Breast epithelium (tissue), 3 donors: ENCODE data around the gene PCP4L1.

Source experiments
- POLR2A ChIP-seq: fragments of 450-650 bp; IDR thresholded peaks from one replicate; pipeline ENCODE4 v1.6.1; 2016; ENCODE audit warnings: antibody characterized with exemption, mild to moderate bottlenecking, moderate library complexity
- POLR2AphosphoS5 ChIP-seq, 3 donors: sonication (generic); formaldehyde crosslinking; IDR thresholded peaks; one replicate each; pipeline ENCODE4 v1.6.1; 2017; ENCODE audit warnings: antibody characterized with exemption in 3 of 3
- TF ChIP-seq, protein P1 (sequence below), 3 donors: fragments of 450-650 bp; IDR thresholded peaks; one replicate each; pipeline ENCODE4 v1.5.1; 2016 to 2017; ENCODE audit warnings: antibody characterized with exemption in 3 of 3, mild to moderate bottlenecking in 3 of 3, moderate library complexity in 3 of 3

DNA sequence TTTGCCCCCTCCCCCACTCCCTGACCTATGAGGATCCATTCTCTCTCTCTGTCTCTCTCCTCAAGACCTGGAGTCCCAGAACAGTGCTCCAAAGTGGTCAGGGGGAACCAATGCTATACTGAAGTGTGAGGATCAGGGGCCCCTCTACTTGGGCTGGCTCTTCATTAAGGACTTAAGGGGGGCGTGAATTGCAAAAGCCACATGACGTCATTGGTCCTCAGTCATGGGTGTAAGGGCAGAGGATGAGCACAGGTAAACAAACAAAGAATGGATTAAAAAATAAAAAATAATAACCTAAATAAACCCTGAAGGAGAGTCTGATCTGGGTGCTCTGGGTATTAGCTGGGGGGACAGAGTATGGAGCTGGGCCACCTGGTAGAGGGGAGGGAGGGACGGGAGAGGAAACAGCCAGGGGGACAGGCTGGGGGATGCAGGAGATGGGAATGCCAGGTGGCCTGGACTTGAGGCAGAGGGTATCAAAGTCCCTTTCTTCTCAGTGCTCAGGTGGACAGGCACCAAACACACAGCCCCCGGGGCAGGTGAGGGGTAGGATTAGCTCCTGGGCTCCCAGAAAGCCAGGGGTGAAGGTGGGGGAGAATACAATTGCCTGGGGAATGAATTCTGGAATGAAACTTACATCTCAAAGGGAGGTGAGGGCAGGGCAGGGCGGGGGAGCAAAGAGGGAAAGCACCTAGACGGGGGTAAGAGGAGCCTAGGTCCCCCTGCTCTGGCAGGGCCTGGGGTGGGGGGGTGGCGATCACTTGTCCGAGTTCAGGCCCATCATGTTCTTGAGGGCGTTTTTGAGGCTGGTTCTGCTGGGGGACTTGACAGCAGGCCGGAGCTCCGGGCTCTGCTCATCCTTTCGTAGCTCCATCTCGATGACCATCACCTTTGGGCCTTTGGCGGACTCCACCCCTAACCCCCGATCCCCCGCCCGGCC lies 46.7 kb downstream of the PCP4L1 start:
- TF ChIP-seq, protein P1, sequence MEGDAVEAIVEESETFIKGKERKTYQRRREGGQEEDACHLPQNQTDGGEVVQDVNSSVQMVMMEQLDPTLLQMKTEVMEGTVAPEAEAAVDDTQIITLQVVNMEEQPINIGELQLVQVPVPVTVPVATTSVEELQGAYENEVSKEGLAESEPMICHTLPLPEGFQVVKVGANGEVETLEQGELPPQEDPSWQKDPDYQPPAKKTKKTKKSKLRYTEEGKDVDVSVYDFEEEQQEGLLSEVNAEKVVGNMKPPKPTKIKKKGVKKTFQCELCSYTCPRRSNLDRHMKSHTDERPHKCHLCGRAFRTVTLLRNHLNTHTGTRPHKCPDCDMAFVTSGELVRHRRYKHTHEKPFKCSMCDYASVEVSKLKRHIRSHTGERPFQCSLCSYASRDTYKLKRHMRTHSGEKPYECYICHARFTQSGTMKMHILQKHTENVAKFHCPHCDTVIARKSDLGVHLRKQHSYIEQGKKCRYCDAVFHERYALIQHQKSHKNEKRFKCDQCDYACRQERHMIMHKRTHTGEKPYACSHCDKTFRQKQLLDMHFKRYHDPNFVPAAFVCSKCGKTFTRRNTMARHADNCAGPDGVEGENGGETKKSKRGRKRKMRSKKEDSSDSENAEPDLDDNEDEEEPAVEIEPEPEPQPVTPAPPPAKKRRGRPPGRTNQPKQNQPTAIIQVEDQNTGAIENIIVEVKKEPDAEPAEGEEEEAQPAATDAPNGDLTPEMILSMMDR (IDR thresholded peaks at IDR 0.05) = no peak
- TF ChIP-seq POLR2A (no peak), POLR2AphosphoS5 (IDR thresholded peaks at IDR 0.05) (no peak)
